Measurements from ENCODE around the gene FUT8.

The FUT8 gene

GRCh38 chr14:65555358-65555757, 142.8 kb downstream of the FUT8 start:
- H3K27me3 ChIP-seq (ENCODE audit: control insufficient read depth in 3 of 3, insufficient read depth in 3 of 3, low read depth in 1 of 3, low read length in 3 of 3), result no peaks in the 10 kb centered on the region
- H4K91ac ChIP-seq (ENCODE audit: low read depth, low read length, poor library complexity), result no peak overlapping the region
- no peak overlapping the region for H3K18ac ChIP-seq (ENCODE audit: low read length)
- no peak overlapping the region for H3K4me2 ChIP-seq (ENCODE audit: insufficient read depth, low read length, poor library complexity, severe bottlenecking)
- DNase-seq (ENCODE audit: low spot score), result no peak
- no peak overlapping the region for H2AFZ ChIP-seq (ENCODE audit: low read length)
- H3K79me1 ChIP-seq (ENCODE audit: low read depth, low read length), result no peaks in the 10 kb centered on the region
- H3K4ac ChIP-seq (ENCODE audit: low read length), result no peak overlapping the region
- no peak overlapping the region for H3K14ac ChIP-seq (ENCODE audit: low read length)
- H3K27ac ChIP-seq (replicated peaks; ENCODE audit: low read length), result no peak overlapping the region
- no peak overlapping the region for H3K23ac ChIP-seq (ENCODE audit: low read depth, low read length, poor library complexity)
- H2BK120ac ChIP-seq (ENCODE audit: low read depth, low read length), result no peak overlapping the region
- no peak overlapping the region for H2AK5ac ChIP-seq (ENCODE audit: low read depth, low read length)
- H3K9ac ChIP-seq (ENCODE audit: low read depth, low read length, poor library complexity), result no peak overlapping the region
- no peak overlapping the region for H2BK5ac ChIP-seq (ENCODE audit: low read length)
- H2BK15ac ChIP-seq (ENCODE audit: low read length), result no peak overlapping the region
- H3K4me1 ChIP-seq (ENCODE audit: control insufficient read depth in 2 of 2, insufficient read depth in 1 of 2, low read depth in 1 of 2, low read length in 2 of 2), result no peaks in the 10 kb centered on the region
- no peaks in the 10 kb centered on the region for H3K9me3 ChIP-seq (replicated peaks in 1 of 2; ENCODE audit: control insufficient read depth in 2 of 2, insufficient read depth in 1 of 2, low read depth in 1 of 2, low read length in 2 of 2)
- no peaks in the 10 kb centered on the region for H3K36me3 ChIP-seq (replicated peaks in 1 of 2; ENCODE audit: control insufficient read depth in 2 of 2, insufficient read depth in 2 of 2, low read length in 2 of 2)
- no peak overlapping the region for H4K8ac ChIP-seq (ENCODE audit: low read depth, low read length)
- no peak overlapping the region for H2BK12ac ChIP-seq (ENCODE audit: low read length)
- H3K4me3 ChIP-seq (ENCODE audit: low read length in 2 of 2), result no peak overlapping the region

- Histone ChIP-seq H2BK120ac (ENCODE audit: low read depth, low read length) (no peak overlapping the region), H3K23ac (ENCODE audit: low read depth, low read length, poor library complexity) (no peak overlapping the region), H3K4ac (ENCODE audit: low read length) (no peak overlapping the region), H3K36me3 (replicated peaks in 1 of 2; ENCODE audit: control insufficient read depth in 2 of 2, insufficient read depth in 2 of 2, low read length in 2 of 2) (peaks cover 0 to 3% of the 10 kb centered on the region in 2 donors), H4K8ac (ENCODE audit: low read depth, low read length) (no peak overlapping the region), H2BK15ac (ENCODE audit: low read length) (no peak overlapping the region), H3K27ac (replicated peaks; ENCODE audit: low read length) (no peak overlapping the region), H2AK5ac (ENCODE audit: low read depth, low read length) (no peak overlapping the region), H3K79me1 (ENCODE audit: low read depth, low read length) (no peaks in the 10 kb centered on the region), H3K14ac (ENCODE audit: low read length) (no peak overlapping the region), H3K27me3 (ENCODE audit: control insufficient read depth in 3 of 3, insufficient read depth in 3 of 3, low read depth in 1 of 3, low read length in 3 of 3) (no peaks in the 10 kb centered on the region), H3K9ac (ENCODE audit: low read depth, low read length, poor library complexity) (no peak overlapping the region), H2BK5ac (ENCODE audit: low read length) (no peak overlapping the region), H4K91ac (ENCODE audit: low read depth, low read length, poor library complexity) (no peak overlapping the region), H2AFZ (ENCODE audit: low read length) (no peak overlapping the region), H3K18ac (ENCODE audit: low read length) (no peak overlapping the region), H2BK12ac (ENCODE audit: low read length) (no peak overlapping the region), H3K4me2 (ENCODE audit: insufficient read depth, low read length, poor library complexity, severe bottlenecking) (no peak overlapping the region), H3K9me3 (replicated peaks in 1 of 2; ENCODE audit: control insufficient read depth in 2 of 2, insufficient read depth in 1 of 2, low read depth in 1 of 2, low read length in 2 of 2) (no peaks in the 10 kb centered on the region), H3K4me1 (ENCODE audit: control insufficient read depth in 2 of 2, insufficient read depth in 1 of 2, low read depth in 1 of 2, low read length in 2 of 2) (no peaks in the 10 kb centered on the region), H3K4me3 (ENCODE audit: low read length in 2 of 2) (no peak overlapping the region)
- DNase-seq (ENCODE audit: low spot score), result no peak
- no CpG with 5 or more reads among the region's 2 CpGs for WGBS, 2 donors (ENCODE audit: extremely low coverage in 2 of 2, insufficient read length in 2 of 2, insufficient replicate concordance in 1 of 2)
Measured at GRCh38 chr14:65558363-65558762, 145.8 kb downstream of the FUT8 start.

- no peak overlapping the region for H3K4me3 ChIP-seq (ENCODE audit: low read length in 2 of 2)
- no peak overlapping the region for H4K91ac ChIP-seq (ENCODE audit: low read depth, low read length, poor library complexity)
- H3K4me2 ChIP-seq (ENCODE audit: insufficient read depth, low read length, poor library complexity, severe bottlenecking), result no peak overlapping the region
- H2AK5ac ChIP-seq (ENCODE audit: low read depth, low read length), result no peak overlapping the region
- H2BK5ac ChIP-seq (ENCODE audit: low read length), result no peak overlapping the region
- H2BK120ac ChIP-seq (ENCODE audit: low read depth, low read length), result no peak overlapping the region
- peaks cover 0 to 3% of the 10 kb centered on the region in 2 donors for H3K36me3 ChIP-seq (replicated peaks in 1 of 2; ENCODE audit: control insufficient read depth in 2 of 2, insufficient read depth in 2 of 2, low read length in 2 of 2)
- no peak overlapping the region for H4K8ac ChIP-seq (ENCODE audit: low read depth, low read length)
- H3K9me3 ChIP-seq (replicated peaks in 1 of 2; ENCODE audit: control insufficient read depth in 2 of 2, insufficient read depth in 1 of 2, low read depth in 1 of 2, low read length in 2 of 2), result no peaks in the 10 kb centered on the region
- H2AFZ ChIP-seq (ENCODE audit: low read length), result no peak overlapping the region
- H3K79me1 ChIP-seq (ENCODE audit: low read depth, low read length), result no peaks in the 10 kb centered on the region
- H2BK15ac ChIP-seq (ENCODE audit: low read length), result no peak overlapping the region
- H3K9ac ChIP-seq (ENCODE audit: low read depth, low read length, poor library complexity), result no peak overlapping the region
- H3K27ac ChIP-seq (replicated peaks; ENCODE audit: low read length), result no peak overlapping the region
- no peaks in the 10 kb centered on the region for H3K4me1 ChIP-seq (ENCODE audit: control insufficient read depth in 2 of 2, insufficient read depth in 1 of 2, low read depth in 1 of 2, low read length in 2 of 2)
- no peak overlapping the region for H3K23ac ChIP-seq (ENCODE audit: low read depth, low read length, poor library complexity)
- no peaks in the 10 kb centered on the region for H3K27me3 ChIP-seq (ENCODE audit: control insufficient read depth in 3 of 3, insufficient read depth in 3 of 3, low read depth in 1 of 3, low read length in 3 of 3)
- no CpG with 5 or more reads among the region's 2 CpGs for WGBS, 2 donors (ENCODE audit: extremely low coverage in 2 of 2, insufficient read length in 2 of 2, insufficient replicate concordance in 1 of 2)
- DNase-seq (ENCODE audit: low spot score), result no peak
- no peak overlapping the region for H2BK12ac ChIP-seq (ENCODE audit: low read length)
- H3K18ac ChIP-seq (ENCODE audit: low read length), result no peak overlapping the region
- H3K4ac ChIP-seq (ENCODE audit: low read length), result no peak overlapping the region
- no peak overlapping the region for H3K14ac ChIP-seq (ENCODE audit: low read length)
Measured at GRCh38 chr14:65560340-65561027, 148.0 kb downstream of the FUT8 start.

GRCh38 chr14:65564370-65564769, 151.8 kb downstream of the FUT8 start:
- no peak overlapping the region for H3K4me3 ChIP-seq (ENCODE audit: low read length in 2 of 2)
- H2BK15ac ChIP-seq (ENCODE audit: low read length), result no peak overlapping the region
- H3K79me1 ChIP-seq (ENCODE audit: low read depth, low read length), result no peaks in the 10 kb centered on the region
- no peak overlapping the region for H3K18ac ChIP-seq (ENCODE audit: low read length)
- peaks cover 0 to 3% of the 10 kb centered on the region in 2 donors for H3K36me3 ChIP-seq (replicated peaks in 1 of 2; ENCODE audit: control insufficient read depth in 2 of 2, insufficient read depth in 2 of 2, low read length in 2 of 2)
- no peak overlapping the region for H2AFZ ChIP-seq (ENCODE audit: low read length)
- no peak overlapping the region for H2BK5ac ChIP-seq (ENCODE audit: low read length)
- no peak overlapping the region for H2AK5ac ChIP-seq (ENCODE audit: low read depth, low read length)
- H3K4me1 ChIP-seq (ENCODE audit: control insufficient read depth in 2 of 2, insufficient read depth in 1 of 2, low read depth in 1 of 2, low read length in 2 of 2), result no peaks in the 10 kb centered on the region
- H2BK120ac ChIP-seq (ENCODE audit: low read depth, low read length), result no peak overlapping the region
- H4K8ac ChIP-seq (ENCODE audit: low read depth, low read length), result no peak overlapping the region
- H3K9ac ChIP-seq (ENCODE audit: low read depth, low read length, poor library complexity), result no peak overlapping the region
- DNase-seq (ENCODE audit: low spot score), result no peak
- no peaks in the 10 kb centered on the region for H3K9me3 ChIP-seq (replicated peaks in 1 of 2; ENCODE audit: control insufficient read depth in 2 of 2, insufficient read depth in 1 of 2, low read depth in 1 of 2, low read length in 2 of 2)
- H2BK12ac ChIP-seq (ENCODE audit: low read length), result no peak overlapping the region
- no peak overlapping the region for H3K4me2 ChIP-seq (ENCODE audit: insufficient read depth, low read length, poor library complexity, severe bottlenecking)
- H3K14ac ChIP-seq (ENCODE audit: low read length), result no peak overlapping the region
- H3K27me3 ChIP-seq (ENCODE audit: control insufficient read depth in 3 of 3, insufficient read depth in 3 of 3, low read depth in 1 of 3, low read length in 3 of 3), result no peaks in the 10 kb centered on the region
- H3K23ac ChIP-seq (ENCODE audit: low read depth, low read length, poor library complexity), result no peak overlapping the region
- WGBS, 2 donors (ENCODE audit: extremely low coverage in 2 of 2, insufficient read length in 2 of 2, insufficient replicate concordance in 1 of 2), result 100% methylated on average over 1 of the region's 4 CpGs
- H4K91ac ChIP-seq (ENCODE audit: low read depth, low read length, poor library complexity), result no peak overlapping the region
- no peak overlapping the region for H3K4ac ChIP-seq (ENCODE audit: low read length)
- H3K27ac ChIP-seq (replicated peaks; ENCODE audit: low read length), result no peak overlapping the region

Data from neuronal stem cell (in vitro differentiated cells).